PC-9 (cell line): Measurements from ENCODE around the gene ONECUT2. TPM values are rescaled to one million over a fixed set of nuclear protein-coding genes. Genes with fewer than 3 reads are reported as not detected.
A peak's percentile ranks its signal among the peaks of the same experiment; 100 is the strongest.

Experiments
- BruUV-seq: library from RNA; stranded (reverse); fragments of 400-500 nt; replicated peaks from 2 replicates; lab custom pipeline; 2021; lab: Mats Ljungman, UMichigan
- CTCF ChIA-PET: fragments of 300-600 bp; sonication (Branson Sonifier 250); formaldehyde crosslinking; loops from one replicate; lab custom pipeline; 2022; ENCODE audit warnings: antibody characterized with exemption; lab: Charles Lee
- POLR2A ChIA-PET: fragments of 300-600 bp; sonication (Branson Sonifier 250); formaldehyde crosslinking; loops from one replicate; lab custom pipeline; 2022; ENCODE audit warnings: antibody characterized with exemption; ENCODE audit not compliant: unreplicated experiment; lab: Charles Lee
- DNase-seq, 2 experiments: peaks; one replicate each; pipeline versions ENCODE4 v3.0.0 to v3.0.0-alpha.2; 2015 to 2022; ENCODE audit warnings: mixed read lengths in 1 of 2
- H2AFZ ChIP-seq: fragments of 200-600 bp; sonication (generic); 2 replicates; pipeline ENCODE4 v1.8.1; 2017; ENCODE audit warnings: antibody characterized with exemption
- H3F3A ChIP-seq: fragments of 200-600 bp; sonication (generic); 2 replicates; pipeline ENCODE4 v1.8.1; 2017; ENCODE audit warnings: antibody characterized with exemption, mild to moderate bottlenecking, low read depth; ENCODE audit not compliant: insufficient read depth
- H3K27ac ChIP-seq: fragments of 200-600 bp; sonication (generic); 2 replicates; pipeline ENCODE4 v1.6.1; 2016; ENCODE audit warnings: mixed run types
- H3K27me3 ChIP-seq: fragments of 200-600 bp; sonication (generic); 2 replicates; pipeline ENCODE4 v1.6.1; 2016; ENCODE audit warnings: low read depth, mixed run types; ENCODE audit not compliant: insufficient read depth
- H3K36me3 ChIP-seq: fragments of 200-600 bp; sonication (generic); 2 replicates; pipeline ENCODE4 v1.6.1; 2016; ENCODE audit warnings: low read depth, mixed run types
- H3K4me1 ChIP-seq: fragments of 200-600 bp; sonication (generic); replicated peaks from 2 replicates; pipeline ENCODE4 v1.6.1; 2016; ENCODE audit warnings: mixed run types; ENCODE audit not compliant: insufficient read depth
- H3K4me2 ChIP-seq: fragments of 200-600 bp; sonication (generic); 2 replicates; pipeline ENCODE4 v1.6.1; 2017; ENCODE audit warnings: mixed run types
- H3K4me3 ChIP-seq: fragments of 200-600 bp; sonication (generic); 2 replicates; pipeline ENCODE4 v1.6.1; 2016; ENCODE audit warnings: mixed run types
- H3K79me2 ChIP-seq: fragments of 200-600 bp; sonication (generic); 2 replicates; pipeline ENCODE4 v1.6.1; 2017; ENCODE audit warnings: low read depth, mixed run types
- H3K9me2 ChIP-seq: fragments of 200-600 bp; sonication (generic); 2 replicates; pipeline ENCODE4 v1.8.1; 2017; ENCODE audit warnings: mild to moderate bottlenecking; ENCODE audit not compliant: insufficient read depth
- H3K9me3 ChIP-seq: fragments of 200-600 bp; sonication (generic); 2 replicates; pipeline ENCODE4 v1.8.1; 2016; ENCODE audit warnings: low read depth; ENCODE audit not compliant: insufficient read depth
- H4K20me1 ChIP-seq: fragments of 200-600 bp; sonication (generic); 2 replicates; pipeline ENCODE4 v1.8.1; 2017; ENCODE audit not compliant: insufficient read depth
- CTCF ChIP-seq: fragments of 200-600 bp; sonication (generic); conservative IDR thresholded peaks from 2 replicates; pipeline ENCODE4 v1.6.1; 2017; ENCODE audit warnings: mixed run types, antibody characterized with exemption, mild to moderate bottlenecking, moderate library complexity
- EZH2 ChIP-seq: fragments of 200-600 bp; sonication (generic); IDR thresholded peaks from 2 replicates; pipeline ENCODE4 v1.8.0; 2017; ENCODE audit warnings: antibody characterized with exemption, low read depth
- intact Hi-C: fragments of 100-400 bp; cut with micrococcal nuclease; formaldehyde crosslinking; loops from one replicate; pipeline ENCODE4 v1.10.0; 2022; ENCODE audit not compliant: unreplicated experiment
- total RNA-seq: library from RNA; stranded (reverse); gene quantifications from 2 replicates; pipeline ENCODE4 v1.2.3, GENCODE V29; 2021

ONECUT2 gene
- total RNA-seq, 1 experiment from 2014 or later = 0.35 TPM

GRCh38 chr18:57441071-57441794, 6.1 kb downstream of the ONECUT2 start:
- Histone ChIP-seq H3K79me2 (peaks cover 48% of the 10 kb centered on the region), H3K36me3 (no peaks in the 10 kb centered on the region; the same call in 1 of the 2 replicates), H3K9me3 (no peaks in the 10 kb centered on the region), H3K9me2 (no peaks in the 10 kb centered on the region), H3K27ac (no peak overlapping the region), H3F3A (peaks cover 18% of the 10 kb centered on the region; the same call in 1 of the 2 replicates), H3K4me3 (no peak overlapping the region), H3K4me1 (peaks cover 41% of the 10 kb centered on the region), H3K4me2 (no peak overlapping the region), H4K20me1 (no peaks in the 10 kb centered on the region), H3K27me3 (no peaks in the 10 kb centered on the region), H2AFZ (no peak overlapping the region)
- CTCF ChIA-PET = no interaction called here
- TF ChIP-seq EZH2 (no peak), CTCF (no peak)
- BruUV-seq = no TSS peak
- no peak for DNase-seq
- intact Hi-C loops = no loop called here
- POLR2A ChIA-PET = no interaction called here

- no peak overlapping the region for H2AFZ ChIP-seq
- peak overlapping the region; percentile 73; the same call in 1 of the 2 replicates for H3K4me2 ChIP-seq
- H3K27ac ChIP-seq = peak overlapping the region; percentile 82
- no peak for DNase-seq
- CTCF ChIA-PET = no interaction called here
- no peak overlapping the region for H3K4me3 ChIP-seq
- intact Hi-C loops = no loop called here
- H3K79me2 ChIP-seq = peaks cover 49% of the 10 kb centered on the region
- H3K36me3 ChIP-seq = no peaks in the 10 kb centered on the region; the same call in 1 of the 2 replicates
- H3K27me3 ChIP-seq = no peaks in the 10 kb centered on the region
- no peaks in the 10 kb centered on the region for H3K9me2 ChIP-seq
- no peaks in the 10 kb centered on the region for H3K9me3 ChIP-seq
- H3K4me1 ChIP-seq = peaks cover 46% of the 10 kb centered on the region
- POLR2A ChIA-PET = no interaction called here
- H4K20me1 ChIP-seq = no peaks in the 10 kb centered on the region
- no peak for TF ChIP-seq CTCF
- no peak for TF ChIP-seq EZH2
- peaks cover 18% of the 10 kb centered on the region; the same call in 1 of the 2 replicates for H3F3A ChIP-seq
- BruUV-seq = no TSS peak
These were observed 8.1 kb downstream of the ONECUT2 start for GRCh38 chr18:57443247-57443646.

GRCh38 chr18:57443702-57444101, 8.5 kb downstream of the ONECUT2 start:
- peaks cover 18% of the 10 kb centered on the region; the same call in 1 of the 2 replicates for H3F3A ChIP-seq
- no peaks in the 10 kb centered on the region for H3K9me3 ChIP-seq
- H3K27me3 ChIP-seq = no peaks in the 10 kb centered on the region
- ChIA-PET POLR2A (no interaction called here), CTCF (no interaction called here)
- BruUV-seq = no TSS peak
- H3K36me3 ChIP-seq = peaks cover 2% of the 10 kb centered on the region; the same call in 1 of the 2 replicates
- TF ChIP-seq CTCF = no peak
- TF ChIP-seq EZH2 = no peak
- no peak overlapping the region for H3K4me3 ChIP-seq
- H2AFZ ChIP-seq = no peak overlapping the region
- H3K4me2 ChIP-seq = peak overlapping the region; percentile 73
- intact Hi-C loops = no loop called here
- no peak for DNase-seq
- peaks cover 42% of the 10 kb centered on the region for H3K4me1 ChIP-seq
- no peaks in the 10 kb centered on the region for H3K9me2 ChIP-seq
- H4K20me1 ChIP-seq = no peaks in the 10 kb centered on the region
- peak overlapping the region; percentile 82 for H3K27ac ChIP-seq
- H3K79me2 ChIP-seq = peaks cover 45% of the 10 kb centered on the region
